GM12878 (cell line): ENCODE data around the gene ERVH48-1. TPM values are rescaled to one million over a fixed set of nuclear protein-coding genes. Genes with fewer than 3 reads are reported as not detected.

Experiments
- BACH1 ChIP-seq: fragments of 450-650 bp; IDR thresholded peaks from 2 replicates; pipeline ENCODE4 v1.6.1; 2017; ENCODE audit warnings: mild to moderate bottlenecking, borderline replicate concordance
- BCLAF1 ChIP-seq: fragments of 450-650 bp; IDR thresholded peaks from 2 replicates; pipeline ENCODE4 v1.6.1; 2017; ENCODE audit warnings: antibody characterized with exemption, mild to moderate bottlenecking, moderate library complexity
- CHD1 ChIP-seq: IDR thresholded peaks from 2 replicates; pipeline ENCODE4 v1.6.1; 2012; ENCODE audit warnings: low read depth, low read length, improper control_type of control experiment
- FOXK2 ChIP-seq: fragments of 450-650 bp; IDR thresholded peaks from 2 replicates; pipeline ENCODE4 v1.6.1; 2017; ENCODE audit warnings: mild to moderate bottlenecking, moderate library complexity
- GABPA ChIP-seq: IDR thresholded peaks from 2 replicates; pipeline ENCODE4 v1.6.1; 2014; ENCODE audit warnings: antibody characterized with exemption, low read depth, mild to moderate bottlenecking, inconsistent platforms
- IKZF2 ChIP-seq, 2 experiments: fragments of 450-650 bp; IDR thresholded peaks; 2 replicates each; pipeline ENCODE4 v1.6.1; 2017; ENCODE audit warnings: mild to moderate bottlenecking in 2 of 2, moderate library complexity in 2 of 2
- PAX8 ChIP-seq: fragments of 450-650 bp; IDR thresholded peaks from 2 replicates; pipeline ENCODE4 v1.6.1; 2017; ENCODE audit warnings: mild to moderate bottlenecking, moderate library complexity
- RCOR1 ChIP-seq: conservative IDR thresholded peaks from 2 replicates; pipeline ENCODE4 v1.6.1; 2012; ENCODE audit warnings: low read depth, low read length, improper control_type of control experiment
- SP1 ChIP-seq: IDR thresholded peaks from one replicate; pipeline ENCODE4 v1.6.1; 2011; ENCODE audit warnings: low read depth, low read length
- TCF3 ChIP-seq: IDR thresholded peaks from 2 replicates; pipeline ENCODE4 v1.6.1; 2012; ENCODE audit warnings: low read depth, mild to moderate bottlenecking, low read length, borderline replicate concordance; ENCODE audit not compliant: insufficient read depth
- WRNIP1 ChIP-seq: IDR thresholded peaks from 2 replicates; pipeline ENCODE4 v1.6.1; 2011; ENCODE audit warnings: low read depth, low read length, improper control_type of control experiment, borderline replicate concordance
- YY1 ChIP-seq: IDR thresholded peaks from 2 replicates; pipeline ENCODE4 v1.6.1; 2011; ENCODE audit warnings: low read depth, mild to moderate bottlenecking, low read length
- ZNF687 ChIP-seq: fragments of 450-650 bp; IDR thresholded peaks from 2 replicates; pipeline ENCODE4 v1.6.1; 2017; ENCODE audit warnings: mild to moderate bottlenecking, moderate library complexity
- polyA plus RNA-seq, 11 experiments: library from polyadenylated mRNA; depleted of rRNA in 4 of 11; unstranded in 6 of 11; stranded (reverse) in 5 of 11; fragments of >200 nt; fragmentation: Nextera tagmentation in 4 of 11; fragmentation: Illumina TruSeq in 1 of 11; extraction: Ambion mirVana in 4 of 11; extraction: Trizol in 1 of 11; gene quantifications; 1 replicate in 1 of 11; 2 replicates in 10 of 11; pipeline versions ENCODE4 v1.2.1 to v1.2.3, GENCODE V29; 2011 to 2016; ENCODE audit warnings: inconsistent platforms in 2 of 11, missing spikeins in 2 of 11, low read depth in 1 of 11
- total RNA-seq, 4 experiments: library from RNA; depleted of rRNA in 3 of 4; stranded (reverse); fragments of >200 nt in 3 of 4; fragmentation: Illumina TruSeq in 1 of 4; extraction: Trizol in 1 of 4; gene quantifications; 2 replicates each; pipeline versions ENCODE4 v1.2.1 to v1.2.3, GENCODE V29; 2013 to 2021
- TF ChIP-seq, protein P1 (sequence below): IDR thresholded peaks from 2 replicates; pipeline ENCODE4 v1.6.1; 2011; ENCODE audit warnings: low read depth, mild to moderate bottlenecking, low read length, moderate library complexity, borderline replicate concordance; ENCODE audit errors: extremely low read depth
- TF ChIP-seq, protein P2 (sequence below): IDR thresholded peaks from 2 replicates; pipeline ENCODE4 v1.6.1; 2012; ENCODE audit warnings: improper control_type of control experiment, low read depth, low read length; ENCODE audit not compliant: insufficient replicate concordance

Gene ERVH48-1
- total and polyA plus RNA-seq, 10 of the 15 experiments (the other 5 are each of a cell fraction or from before 2014, with no cell fraction given) = 0.03 to 0.30 (median 0.13) TPM; not detected in 7

DNA sequence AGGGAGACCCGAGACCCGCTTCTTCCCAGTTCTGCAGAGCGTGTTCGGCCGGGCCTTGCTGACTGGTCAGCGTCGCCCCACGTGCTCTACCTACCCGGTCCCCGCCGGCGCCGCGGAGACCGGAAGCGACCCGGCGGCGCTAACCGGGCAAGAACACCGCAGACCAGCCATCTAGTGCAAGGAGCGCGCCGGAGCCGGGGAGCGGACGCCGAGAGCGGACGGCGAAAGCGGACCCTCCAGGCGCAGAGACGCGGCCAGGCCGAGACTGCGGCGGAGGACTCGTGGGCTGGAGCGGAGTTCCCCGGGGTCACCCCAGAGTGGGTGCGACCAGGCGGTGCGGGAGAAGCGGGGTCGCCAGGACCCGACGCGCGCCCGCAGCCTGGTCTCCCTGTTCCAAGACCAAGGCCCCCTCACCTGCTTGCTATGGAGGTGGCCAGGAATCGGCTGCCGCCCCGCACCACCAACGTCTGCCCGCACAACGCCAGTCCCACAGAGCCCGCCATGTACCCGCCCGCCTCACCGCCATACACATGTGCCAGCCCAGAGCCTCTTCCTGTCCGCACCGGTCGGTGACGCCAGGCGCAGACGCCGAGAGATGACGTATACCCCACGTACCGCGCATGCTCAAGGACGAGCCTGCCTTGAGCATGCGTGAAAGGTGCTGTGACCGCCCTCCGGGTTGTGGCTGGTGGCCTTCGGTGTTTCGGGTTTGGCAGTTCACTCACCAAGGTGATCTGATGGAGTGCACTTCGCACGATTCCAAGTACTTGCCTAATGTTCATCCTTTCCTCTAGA lies 46.2 kb downstream of the ERVH48-1 start, which contains the start of gene WDR4 (continued):
- no peak for TF ChIP-seq PAX8
- TF ChIP-seq BCLAF1 = peak; percentile 87
- no peak for TF ChIP-seq WRNIP1
- peak; percentile 40 for TF ChIP-seq BACH1
- TF ChIP-seq, protein P1, sequence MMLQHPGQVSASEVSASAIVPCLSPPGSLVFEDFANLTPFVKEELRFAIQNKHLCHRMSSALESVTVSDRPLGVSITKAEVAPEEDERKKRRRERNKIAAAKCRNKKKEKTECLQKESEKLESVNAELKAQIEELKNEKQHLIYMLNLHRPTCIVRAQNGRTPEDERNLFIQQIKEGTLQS = peak; percentile 93
- TF ChIP-seq SP1 = peak; percentile 88
- TF ChIP-seq, protein P2, sequence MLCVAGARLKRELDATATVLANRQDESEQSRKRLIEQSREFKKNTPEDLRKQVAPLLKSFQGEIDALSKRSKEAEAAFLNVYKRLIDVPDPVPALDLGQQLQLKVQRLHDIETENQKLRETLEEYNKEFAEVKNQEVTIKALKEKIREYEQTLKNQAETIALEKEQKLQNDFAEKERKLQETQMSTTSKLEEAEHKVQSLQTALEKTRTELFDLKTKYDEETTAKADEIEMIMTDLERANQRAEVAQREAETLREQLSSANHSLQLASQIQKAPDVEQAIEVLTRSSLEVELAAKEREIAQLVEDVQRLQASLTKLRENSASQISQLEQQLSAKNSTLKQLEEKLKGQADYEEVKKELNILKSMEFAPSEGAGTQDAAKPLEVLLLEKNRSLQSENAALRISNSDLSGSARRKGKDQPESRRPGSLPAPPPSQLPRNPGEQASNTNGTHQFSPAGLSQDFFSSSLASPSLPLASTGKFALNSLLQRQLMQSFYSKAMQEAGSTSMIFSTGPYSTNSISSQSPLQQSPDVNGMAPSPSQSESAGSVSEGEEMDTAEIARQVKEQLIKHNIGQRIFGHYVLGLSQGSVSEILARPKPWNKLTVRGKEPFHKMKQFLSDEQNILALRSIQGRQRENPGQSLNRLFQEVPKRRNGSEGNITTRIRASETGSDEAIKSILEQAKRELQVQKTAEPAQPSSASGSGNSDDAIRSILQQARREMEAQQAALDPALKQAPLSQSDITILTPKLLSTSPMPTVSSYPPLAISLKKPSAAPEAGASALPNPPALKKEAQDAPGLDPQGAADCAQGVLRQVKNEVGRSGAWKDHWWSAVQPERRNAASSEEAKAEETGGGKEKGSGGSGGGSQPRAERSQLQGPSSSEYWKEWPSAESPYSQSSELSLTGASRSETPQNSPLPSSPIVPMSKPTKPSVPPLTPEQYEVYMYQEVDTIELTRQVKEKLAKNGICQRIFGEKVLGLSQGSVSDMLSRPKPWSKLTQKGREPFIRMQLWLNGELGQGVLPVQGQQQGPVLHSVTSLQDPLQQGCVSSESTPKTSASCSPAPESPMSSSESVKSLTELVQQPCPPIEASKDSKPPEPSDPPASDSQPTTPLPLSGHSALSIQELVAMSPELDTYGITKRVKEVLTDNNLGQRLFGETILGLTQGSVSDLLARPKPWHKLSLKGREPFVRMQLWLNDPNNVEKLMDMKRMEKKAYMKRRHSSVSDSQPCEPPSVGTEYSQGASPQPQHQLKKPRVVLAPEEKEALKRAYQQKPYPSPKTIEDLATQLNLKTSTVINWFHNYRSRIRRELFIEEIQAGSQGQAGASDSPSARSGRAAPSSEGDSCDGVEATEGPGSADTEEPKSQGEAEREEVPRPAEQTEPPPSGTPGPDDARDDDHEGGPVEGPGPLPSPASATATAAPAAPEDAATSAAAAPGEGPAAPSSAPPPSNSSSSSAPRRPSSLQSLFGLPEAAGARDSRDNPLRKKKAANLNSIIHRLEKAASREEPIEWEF = no peak
- 0 out of 4 replicates have a peak, but pooled peaks of 1 of the 2 experiments have one; percentile 8 for TF ChIP-seq IKZF2 (IDR thresholded peaks at IDR 0.05)
- TF ChIP-seq YY1 = peak; percentile 91
- TF ChIP-seq CHD1 = peak; percentile 94
- TF ChIP-seq RCOR1 = no peak
- TF ChIP-seq TCF3 = 0 out of 2 replicates have a peak, but pooled peaks have one; percentile 11
- TF ChIP-seq GABPA = peak; percentile 48; the same call in 1 of the 2 replicates
- peak; percentile 96 for TF ChIP-seq FOXK2
- peak; percentile 74; the same call in 1 of the 2 replicates for TF ChIP-seq ZNF687
